NOMO-1 (cell line): ENCODE measurements around the gene SLC35C1.
"Not testable (repeated sequence)": the region's sequence is repeated elsewhere in the genome, so short reads cannot be mapped to it uniquely, and the experiment has no call there.

Experiments
- DNase-seq, 2 experiments: peaks; one replicate each; lab custom pipeline; 2025; ENCODE audit not compliant: unreplicated experiment in 2 of 2; lab: John Stamatoyannopoulos, UW

SLC35C1 gene

DNA sequence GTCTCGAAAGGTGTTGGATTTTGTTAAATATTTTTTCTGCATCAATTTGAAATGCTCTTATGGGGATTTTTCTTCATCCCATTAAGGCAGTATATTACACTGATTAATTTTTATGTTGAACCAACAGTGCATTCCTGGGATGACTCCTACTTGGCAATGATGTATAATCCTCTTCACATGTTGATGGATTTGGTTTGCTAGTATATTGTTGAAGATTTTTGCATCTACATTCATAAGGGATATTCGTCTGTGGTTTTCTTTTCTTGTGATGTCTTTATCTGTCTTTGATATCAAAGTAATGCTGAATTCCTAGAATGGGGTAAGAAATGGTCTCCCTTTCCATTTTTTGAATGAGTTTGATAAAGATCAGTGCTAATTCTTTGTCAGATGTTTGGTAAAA is 18.7 kb upstream of the SLC35C1 start:
- no peak for DNase-seq

DNA sequence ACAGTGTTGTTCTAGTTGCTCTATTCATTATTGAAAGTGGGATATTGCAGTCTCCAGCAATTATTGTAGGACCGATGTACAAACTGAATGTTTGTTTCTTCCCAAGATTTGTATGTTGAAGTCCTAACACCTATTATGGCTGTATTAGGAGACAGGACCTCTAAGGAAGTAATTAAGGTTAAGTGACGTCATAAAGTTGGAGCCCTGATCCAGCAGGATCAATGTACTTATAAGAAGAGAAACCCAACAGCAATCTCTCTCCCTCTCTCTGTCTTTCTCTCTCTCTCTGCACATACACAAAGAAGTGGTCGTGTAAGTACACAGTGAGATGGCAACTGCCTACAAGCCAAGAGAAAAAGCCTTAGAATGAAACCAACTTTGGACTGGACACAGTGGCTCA is 16.1 kb upstream of the SLC35C1 start:
- no peak for DNase-seq

DNA sequence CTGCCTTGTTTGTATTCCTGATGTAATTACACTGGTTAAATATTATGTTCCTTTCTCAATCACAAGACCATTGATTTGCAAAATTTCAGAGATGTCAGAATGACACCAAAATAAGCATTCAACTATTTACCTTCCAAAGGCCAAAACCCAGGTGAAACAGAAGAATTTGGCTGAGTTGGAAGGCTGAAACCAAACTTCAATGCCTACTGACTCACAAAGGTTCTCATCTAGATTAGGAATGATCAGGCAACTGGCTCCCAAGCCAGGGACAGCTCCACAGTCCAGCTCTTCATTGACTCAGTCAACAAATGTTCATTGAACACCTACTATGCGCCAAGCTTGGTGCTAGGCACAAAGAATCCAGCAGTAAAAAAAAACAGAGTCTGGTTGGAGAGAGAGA is 13.4 kb upstream of the SLC35C1 start:
- no peak for DNase-seq

DNA sequence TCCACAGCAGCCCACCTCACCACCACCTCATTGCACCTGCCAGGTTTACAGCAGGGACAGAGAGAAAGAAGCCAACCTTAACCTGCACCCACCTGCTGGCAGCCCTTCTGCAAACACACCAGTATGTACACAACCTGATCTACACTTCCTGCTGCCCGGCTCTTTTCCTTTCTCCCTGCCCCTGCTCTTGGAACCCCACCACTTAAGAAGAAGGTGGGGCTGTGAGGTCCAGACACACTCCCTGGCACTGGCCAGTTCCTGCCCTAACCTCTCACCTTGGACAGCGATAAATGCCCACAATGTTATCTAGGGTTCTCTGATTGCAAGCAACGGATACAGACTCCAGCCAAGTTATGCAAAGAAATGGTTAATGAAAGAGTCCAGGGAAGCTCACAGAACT is 10.8 kb upstream of the SLC35C1 start:
- DNase-seq = no peak

DNA sequence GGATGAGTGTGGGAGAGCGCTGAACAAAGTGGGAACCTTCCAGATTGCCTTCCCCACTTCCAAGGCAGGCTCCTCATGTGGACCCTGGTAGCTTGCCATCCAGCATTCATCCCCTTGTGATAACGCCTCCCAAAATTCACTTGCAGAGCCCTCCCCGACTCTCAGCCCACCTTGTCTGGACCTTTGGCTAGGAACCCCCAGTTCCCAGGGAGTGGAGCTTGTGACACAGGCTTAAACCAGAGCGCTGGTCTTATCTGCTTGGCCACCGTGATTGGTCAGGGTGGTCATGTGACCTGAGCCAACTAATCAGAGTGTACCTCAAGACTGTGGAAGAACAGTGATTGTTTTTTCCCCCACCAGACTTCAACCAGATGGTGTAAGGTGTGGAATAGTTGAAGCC is 9.6 kb upstream of the SLC35C1 start:
- DNase-seq = no peak

DNA sequence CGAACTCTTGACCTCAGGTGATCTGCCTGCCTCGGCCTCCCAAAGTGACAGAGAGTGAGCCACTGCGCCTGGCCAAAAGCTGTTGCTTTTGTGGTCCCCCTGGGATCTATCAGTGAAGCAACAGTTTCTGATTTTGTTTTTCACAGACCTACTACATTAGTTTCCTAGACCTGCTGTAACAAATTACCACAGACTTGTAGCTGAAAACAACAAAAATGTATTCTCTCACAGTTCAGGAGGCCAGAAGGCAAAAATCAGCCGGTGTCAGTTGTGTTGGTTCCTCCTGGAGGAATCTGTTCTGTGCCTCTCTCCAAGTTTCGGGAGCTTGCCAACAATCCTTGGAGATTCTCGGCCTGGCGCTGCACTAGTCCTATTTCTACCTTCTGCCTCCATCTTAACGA is 8.5 kb upstream of the SLC35C1 start:
- no peak for DNase-seq

DNA sequence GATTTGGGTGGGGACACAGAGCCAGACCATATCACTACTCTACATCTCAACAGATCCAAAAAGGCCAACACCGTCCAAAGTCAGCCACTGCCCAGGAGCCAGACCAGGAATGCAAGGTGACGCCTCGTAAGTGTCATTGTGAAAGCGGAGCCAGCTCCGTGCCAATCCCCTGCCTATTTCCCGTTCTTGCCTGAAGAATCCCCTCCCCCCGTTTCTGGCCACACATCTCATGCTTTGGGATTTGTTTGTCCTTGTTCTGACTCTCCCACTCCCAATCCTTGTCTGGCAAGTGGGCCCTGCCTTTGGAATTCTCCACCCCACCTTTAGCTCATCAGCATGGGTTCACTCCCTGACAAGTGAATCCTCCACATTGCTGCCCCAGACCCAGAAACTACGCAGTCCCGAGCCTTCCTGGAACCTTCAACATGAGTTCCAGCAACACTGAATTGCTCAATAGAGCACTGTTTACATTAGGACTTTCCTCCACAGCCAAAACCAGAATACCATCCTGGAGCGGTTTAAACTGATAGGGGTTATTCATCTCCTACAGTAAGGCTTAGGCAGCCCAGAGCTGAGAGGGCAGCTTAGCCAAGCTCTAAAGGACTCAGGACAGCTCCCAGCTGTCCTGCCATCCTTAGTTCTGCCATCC is 6.0 kb upstream of the SLC35C1 start:
- DNase-seq = peak; percentile 69 to 72

DNA sequence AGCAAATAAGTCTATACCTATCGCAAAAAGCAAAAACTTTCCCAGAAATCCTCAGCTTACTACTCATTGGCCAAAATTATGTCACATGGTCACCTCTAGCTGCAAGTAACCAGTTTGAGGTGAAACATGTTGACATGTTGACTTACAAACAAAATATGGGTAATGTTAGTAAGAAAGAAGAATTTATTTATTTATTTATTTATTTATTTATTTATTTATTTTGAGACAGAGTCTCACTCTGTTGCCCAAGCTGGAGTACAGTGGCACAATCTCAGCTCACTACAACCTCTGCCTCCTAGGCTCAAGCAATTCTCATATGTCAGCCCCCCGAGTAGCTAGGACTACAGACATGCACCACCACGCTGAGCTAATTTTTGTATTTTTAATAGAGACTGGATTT is 5.4 kb upstream of the SLC35C1 start:
- no peak for DNase-seq

DNA sequence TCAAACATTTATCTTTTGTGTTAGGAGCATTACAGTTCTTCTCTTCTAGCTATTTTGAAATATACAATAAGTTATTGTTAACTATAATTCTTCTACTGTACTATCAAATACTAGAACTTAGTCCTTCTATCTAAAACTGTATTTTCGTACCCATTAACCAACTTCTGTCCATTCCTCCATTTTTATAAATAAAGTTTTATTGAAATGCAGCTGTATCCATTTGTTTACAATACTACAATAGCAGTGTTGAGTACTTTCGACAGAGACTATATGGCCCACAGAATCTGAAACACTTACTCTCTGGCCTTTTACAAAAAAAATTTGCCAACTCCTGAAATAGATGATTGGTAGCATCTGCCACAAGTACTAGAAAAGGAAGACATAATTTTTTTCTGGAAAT is 4.7 kb upstream of the SLC35C1 start:
- no peak for DNase-seq

DNA sequence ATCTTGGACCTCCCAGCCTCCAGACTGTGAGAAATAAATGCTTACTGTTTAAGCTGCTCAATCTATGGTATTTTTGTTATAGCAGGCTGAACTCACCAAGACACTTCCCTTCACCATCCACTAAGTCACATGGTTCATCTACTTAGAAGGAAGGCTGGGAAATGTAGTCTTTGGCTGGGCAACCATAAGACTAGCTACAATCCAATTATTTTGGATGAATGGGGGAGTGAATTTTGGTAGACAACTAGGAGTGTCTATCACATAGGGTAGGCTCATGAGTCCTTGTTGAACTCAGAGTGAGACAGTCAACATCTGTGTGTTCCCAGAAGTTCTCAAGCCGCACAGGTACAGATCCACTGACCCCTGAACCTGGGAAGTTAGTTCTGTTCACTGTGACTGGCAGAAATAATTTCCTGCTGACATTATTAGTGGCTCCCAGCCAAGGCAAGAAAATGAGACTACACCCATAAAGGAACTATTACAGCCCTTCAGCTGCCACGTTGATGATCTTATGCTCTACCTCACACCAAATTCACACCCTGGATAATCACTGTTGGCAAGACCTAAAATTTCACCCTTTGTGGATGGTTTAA is 3.1 kb upstream of the SLC35C1 start:
- DNase-seq = peak in 1 of 2 experiments; percentile 29

DNA sequence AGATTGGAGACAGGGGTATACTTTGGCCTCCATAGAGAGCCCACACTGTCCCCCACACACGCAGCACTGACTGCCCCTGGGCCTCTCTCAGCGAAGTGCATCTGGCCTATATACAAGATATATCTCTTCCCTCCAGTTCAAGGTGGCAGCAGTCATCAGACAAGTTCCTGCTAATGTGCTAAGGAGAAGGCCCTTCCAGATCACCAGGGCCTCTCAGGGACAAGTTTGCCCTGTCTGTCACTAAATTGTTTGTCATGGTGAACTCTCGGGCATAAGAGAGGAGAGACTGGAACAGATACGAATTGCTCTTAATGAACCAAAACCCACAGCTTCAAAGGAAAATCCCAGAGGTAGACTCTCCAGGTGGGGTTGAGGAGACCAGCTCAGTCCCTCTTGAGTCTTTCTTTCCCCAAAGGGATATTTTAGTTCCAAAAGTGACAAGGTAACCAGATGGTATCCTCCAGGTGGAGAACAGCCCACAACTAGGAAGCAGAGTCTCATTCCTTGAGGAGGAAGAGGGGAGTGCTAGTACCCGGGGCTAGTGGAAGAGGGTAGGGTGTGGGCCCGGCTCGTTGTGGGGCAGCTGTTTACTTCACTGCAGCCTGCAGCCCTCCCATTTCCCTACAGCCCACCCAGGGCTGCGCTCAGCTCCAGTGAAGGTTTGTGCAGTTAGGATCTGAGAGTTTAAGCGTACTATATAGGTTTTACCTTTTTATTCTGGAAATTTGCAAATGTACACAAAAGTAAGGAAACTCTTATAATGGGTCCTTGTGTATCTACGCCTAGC is 2.2 kb upstream of the SLC35C1 start:
- no peak for DNase-seq

DNA sequence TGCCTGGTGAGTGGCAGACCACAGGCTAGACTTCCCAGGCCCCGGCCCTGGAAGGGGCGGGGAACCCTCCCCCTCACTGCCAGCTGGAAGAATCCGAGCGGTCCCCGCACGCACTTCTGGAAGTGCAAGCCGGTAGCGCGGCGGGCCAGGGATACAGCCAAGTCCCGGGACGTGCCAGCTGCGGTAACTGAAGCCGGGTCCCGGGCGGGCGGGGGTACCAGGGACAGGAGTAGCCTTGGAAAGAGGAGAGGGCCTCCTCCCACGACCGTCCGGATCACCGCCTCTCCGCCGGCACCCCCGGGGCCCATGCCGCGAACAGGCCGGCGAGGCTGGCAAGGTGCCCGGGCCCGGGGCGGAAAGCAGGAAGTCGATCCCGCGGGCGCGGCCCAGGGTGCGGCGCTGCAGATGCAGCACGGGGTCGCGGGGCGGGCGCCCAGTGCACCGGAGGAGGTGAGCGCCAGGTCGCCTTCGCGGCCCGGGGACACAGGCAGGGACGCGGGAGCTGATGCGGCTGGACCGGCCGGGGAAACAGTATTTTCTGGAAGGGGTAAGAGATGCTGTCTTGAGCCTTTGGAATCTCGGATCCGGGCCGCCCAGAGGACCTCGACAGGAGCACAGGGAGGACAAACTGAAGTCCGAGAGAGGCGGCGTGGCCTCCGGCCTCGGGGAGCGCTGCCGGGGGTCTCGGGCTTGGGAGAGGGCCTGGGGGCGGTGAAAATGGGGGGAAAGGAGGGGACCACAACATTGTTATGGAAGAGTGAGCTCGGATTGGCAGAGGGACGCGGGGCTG is 783 bp upstream of the SLC35C1 start:
- peak; percentile 18 to 25 for DNase-seq

DNA sequence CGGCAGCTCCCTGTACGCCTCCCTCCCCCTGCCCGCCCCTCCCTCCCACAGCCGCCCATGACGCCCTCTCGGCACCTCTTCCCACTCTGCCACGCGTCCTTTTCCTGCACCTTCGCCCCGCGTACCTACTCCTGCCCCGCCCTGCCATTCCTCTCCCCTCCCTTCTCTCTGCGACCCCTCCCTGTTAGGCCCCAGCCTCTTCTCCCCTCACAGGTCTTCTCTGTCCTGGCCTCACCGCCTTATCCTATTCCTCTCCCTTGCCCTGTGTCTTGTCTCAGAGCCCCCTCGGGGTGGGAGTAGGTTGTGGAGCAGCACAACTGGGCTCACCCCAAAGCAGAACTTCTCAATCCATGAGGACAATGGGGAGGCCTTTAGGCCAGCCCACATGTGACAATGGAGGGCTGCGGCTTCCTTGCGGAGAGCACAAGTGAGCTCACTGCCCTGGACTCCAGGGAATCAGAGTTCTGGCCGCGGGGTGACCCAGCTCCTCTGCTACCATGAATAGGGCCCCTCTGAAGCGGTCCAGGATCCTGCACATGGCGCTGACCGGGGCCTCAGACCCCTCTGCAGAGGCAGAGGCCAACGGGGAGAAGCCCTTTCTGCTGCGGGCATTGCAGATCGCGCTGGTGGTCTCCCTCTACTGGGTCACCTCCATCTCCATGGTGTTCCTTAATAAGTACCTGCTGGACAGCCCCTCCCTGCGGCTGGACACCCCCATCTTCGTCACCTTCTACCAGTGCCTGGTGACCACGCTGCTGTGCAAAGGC is 539 bp downstream of the SLC35C1 start:
- DNase-seq = peak; percentile 24 to 32

DNA sequence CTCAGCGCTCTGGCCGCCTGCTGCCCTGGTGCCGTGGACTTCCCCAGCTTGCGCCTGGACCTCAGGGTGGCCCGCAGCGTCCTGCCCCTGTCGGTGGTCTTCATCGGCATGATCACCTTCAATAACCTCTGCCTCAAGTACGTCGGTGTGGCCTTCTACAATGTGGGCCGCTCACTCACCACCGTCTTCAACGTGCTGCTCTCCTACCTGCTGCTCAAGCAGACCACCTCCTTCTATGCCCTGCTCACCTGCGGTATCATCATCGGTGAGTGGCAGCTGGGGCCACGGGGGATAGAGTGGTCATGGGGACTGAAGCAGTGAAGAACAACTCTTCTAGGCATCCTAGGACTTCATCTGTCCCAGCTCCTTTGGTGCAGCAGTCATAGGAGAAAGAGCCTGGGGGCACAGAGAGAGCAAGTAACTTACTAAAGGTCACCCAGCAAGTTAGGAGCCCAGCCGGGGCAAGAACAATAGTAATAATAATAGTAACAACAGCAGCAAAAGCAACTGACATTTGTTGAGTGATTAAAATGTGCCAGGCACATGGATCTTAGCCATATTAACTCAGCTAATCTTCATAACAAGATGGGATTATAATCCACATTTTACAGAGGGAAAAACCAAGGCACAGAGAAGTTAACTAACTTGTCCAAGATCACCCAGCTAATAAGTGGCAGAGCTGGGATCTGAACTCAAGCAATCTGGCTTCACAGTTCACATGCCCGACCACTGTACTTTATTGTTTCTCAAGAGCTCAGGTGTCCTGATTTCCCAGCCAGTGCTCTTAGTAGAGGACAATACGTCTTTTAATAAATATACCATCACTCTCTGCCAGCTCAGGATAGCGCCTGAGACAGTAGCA is 1.4 kb downstream of the SLC35C1 start:
- DNase-seq = no peak

DNA sequence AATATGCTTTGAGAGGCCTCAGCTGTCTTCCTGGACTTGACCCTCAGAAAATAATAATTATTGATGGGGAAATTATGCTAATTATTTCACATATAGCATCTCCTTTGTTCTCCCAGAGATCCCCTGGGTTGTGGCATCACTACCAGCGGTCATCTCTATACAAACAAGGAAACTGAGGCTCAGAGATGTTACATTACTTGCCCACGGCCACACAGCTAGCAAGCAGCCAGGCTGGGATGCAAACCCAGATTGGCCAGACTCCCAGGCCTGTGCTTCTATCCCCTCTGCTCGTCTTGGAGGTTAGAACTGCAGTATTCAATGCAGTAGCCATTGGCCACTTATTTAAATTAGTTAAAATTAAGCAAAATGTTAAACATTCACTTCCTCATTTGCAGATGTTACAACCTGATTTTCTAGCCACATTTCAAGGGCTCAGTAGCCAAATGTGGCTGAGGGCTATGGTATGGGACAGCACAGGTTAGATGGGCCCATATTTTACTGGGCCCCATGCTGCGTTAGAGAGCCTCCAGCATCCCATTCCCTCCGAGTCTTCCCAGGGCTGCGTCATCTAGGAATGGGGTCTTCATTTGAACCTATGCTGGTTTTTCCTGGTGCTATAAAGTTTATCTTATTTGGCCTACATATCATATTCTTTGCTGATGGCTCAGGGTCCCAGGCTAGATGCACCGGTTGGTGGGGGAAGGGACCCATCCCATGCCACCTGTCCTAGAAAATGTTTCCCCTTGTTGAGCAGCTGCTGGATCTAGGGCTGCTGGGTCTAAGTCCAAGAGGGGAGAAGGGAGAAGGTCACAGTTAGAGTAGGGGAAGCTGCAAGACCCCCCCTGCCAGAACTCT is 2.2 kb downstream of the SLC35C1 start:
- peak; percentile 24 to 54 for DNase-seq

DNA sequence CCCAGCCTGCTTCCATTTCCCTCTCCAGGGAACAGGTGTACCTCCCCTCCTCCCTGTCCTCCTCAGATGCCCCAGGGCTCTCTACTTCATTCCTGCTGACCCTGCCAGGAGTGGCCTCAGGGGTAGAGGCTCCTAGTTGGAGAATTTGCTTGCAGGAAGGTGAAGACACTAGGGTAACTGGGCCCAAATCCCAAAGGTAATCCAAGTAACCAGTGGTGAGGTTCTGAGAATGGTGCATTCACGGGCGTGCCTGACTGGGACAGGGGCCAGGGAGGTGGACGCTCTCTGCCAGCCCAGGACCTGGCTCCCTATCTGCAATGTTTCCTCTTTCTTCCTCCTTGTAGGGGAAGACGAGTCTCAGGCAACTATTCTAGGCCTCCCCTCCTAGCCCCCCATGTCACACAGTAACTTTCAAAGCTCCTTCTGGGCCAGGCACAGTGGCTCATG is 2.9 kb downstream of the SLC35C1 start:
- DNase-seq = no peak

DNA sequence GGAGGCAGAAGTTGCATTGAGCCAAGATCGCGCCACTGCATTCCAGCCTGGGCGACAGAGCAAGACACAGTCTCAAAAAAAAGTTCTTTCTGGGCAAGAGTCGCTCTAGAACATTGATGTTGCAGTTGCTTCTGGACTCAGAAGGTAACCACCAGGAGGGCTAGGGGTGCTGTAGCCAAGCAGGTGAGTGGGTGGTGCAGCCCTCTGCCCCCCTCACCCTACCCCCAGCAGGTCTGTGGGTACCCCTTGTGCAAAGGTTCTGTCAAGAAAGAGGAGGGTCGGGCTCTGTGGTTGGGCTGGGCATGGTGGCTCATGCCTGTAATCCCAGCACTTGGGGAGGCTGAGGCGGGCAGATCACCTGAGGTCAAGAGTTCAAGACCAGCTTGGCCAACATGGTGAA is 3.5 kb downstream of the SLC35C1 start:
- not testable (repeated sequence) for DNase-seq
